Endothelial cell of umbilical vein (primary cell): Measurements from ENCODE around the gene TESK2. TPM values are rescaled to one million over a fixed set of nuclear protein-coding genes. Genes with fewer than 3 reads are reported as not detected.

Experiments used
- BruUV-seq: library from RNA; stranded (reverse); fragments of 400-500 nt; replicated peaks from 2 replicates; lab custom pipeline; 2021; lab: Mats Ljungman, UMichigan
- CTCF ChIA-PET: fragments of 300-600, 350-600 bp; sonication (Branson Sonifier 250); formaldehyde crosslinking; loops from one replicate; lab custom pipeline; 2021; ENCODE audit warnings: antibody characterized with exemption, inconsistent platforms; lab: Charles Lee
- POLR2A ChIA-PET: fragments of 300-600, 350-600 bp; sonication (Branson Sonifier 250); formaldehyde crosslinking; loops from one replicate; lab custom pipeline; 2021; ENCODE audit warnings: antibody characterized with exemption, inconsistent platforms; lab: Charles Lee
- DNase-seq: peaks from one replicate; pipeline ENCODE4 v3.0.0-alpha.2; 2011; ENCODE audit warnings: low read depth, low spot score
- FAIRE-seq: peaks from 2 replicates; lab custom pipeline; 2011; peaks lifted over from hg19 to GRCh38; lab: Jason Lieb, UNC
- H2AFZ ChIP-seq: 2 replicates; pipeline ENCODE4 v1.6.0; 2012; ENCODE audit warnings: low read depth, low read length, control low read depth, inconsistent platforms
- H3K27ac ChIP-seq: 2 replicates; pipeline ENCODE4 v1.5.1; 2011; ENCODE audit warnings: low read depth, mild to moderate bottlenecking, control low read depth, low read length, moderate library complexity; ENCODE audit not compliant: insufficient read depth
- H3K27me3 ChIP-seq, 2 experiments: 2 replicates each; pipeline versions ENCODE4 v1.6.0 to v1.6.1; 2011; ENCODE audit warnings: low read length in 2 of 2, mixed read lengths in 1 of 2; ENCODE audit not compliant: control insufficient read depth in 2 of 2, insufficient read depth in 2 of 2
- H3K36me3 ChIP-seq, 2 experiments: 2 replicates in 1 of 2; 3 replicates in 1 of 2; pipeline ENCODE4 v1.5.1; 2011; ENCODE audit warnings: low read length in 2 of 2, mild to moderate bottlenecking in 1 of 2, moderate library complexity in 1 of 2; ENCODE audit not compliant: control insufficient read depth in 2 of 2, insufficient read depth in 2 of 2; ENCODE audit errors: extremely low read depth in 1 of 2
- H3K4me1 ChIP-seq: 3 replicates; pipeline ENCODE4 v1.5.1; 2011; ENCODE audit warnings: mild to moderate bottlenecking, low read length; ENCODE audit not compliant: control insufficient read depth, insufficient read depth; ENCODE audit errors: extremely low read depth
- H3K4me2 ChIP-seq: 2 replicates; pipeline ENCODE4 v1.6.1; 2011; ENCODE audit warnings: low read length, control low read depth, mixed read lengths; ENCODE audit not compliant: insufficient read depth
- H3K4me3 ChIP-seq, 3 experiments: fragments of 200-600 bp in 1 of 3; sonication (generic), shearing (Covaris generic) in 1 of 3; replicated peaks in 1 of 3; 2 replicates each; pipeline ENCODE4 v1.5.1; 2011 to 2016; ENCODE audit warnings: control low read depth in 3 of 3, low read length in 3 of 3, mild to moderate bottlenecking in 2 of 3, inconsistent platforms in 1 of 3, low read depth in 1 of 3, moderate library complexity in 1 of 3; ENCODE audit not compliant: insufficient read depth in 1 of 3
- H3K79me2 ChIP-seq: 2 replicates; pipeline ENCODE4 v1.6.0; 2012; ENCODE audit warnings: low read length, inconsistent platforms; ENCODE audit not compliant: control insufficient read depth, insufficient read depth
- H3K9ac ChIP-seq: replicated peaks from 2 replicates; pipeline ENCODE3; 2011; ENCODE audit warnings: low read length, control low read depth; ENCODE audit not compliant: insufficient read depth; ENCODE audit errors: extremely low read depth
- H3K9me1 ChIP-seq: replicated peaks from 3 replicates; pipeline ENCODE4 v1.6.0; 2011; ENCODE audit warnings: mild to moderate bottlenecking, low read length; ENCODE audit not compliant: control insufficient read depth, insufficient read depth; ENCODE audit errors: extremely low read depth
- H3K9me3 ChIP-seq: replicated peaks from 2 replicates; pipeline ENCODE4 v1.5.1; 2012; ENCODE audit warnings: low read length, inconsistent platforms; ENCODE audit not compliant: control insufficient read depth, insufficient read depth
- H4K20me1 ChIP-seq: replicated peaks from 2 replicates; pipeline ENCODE3; 2011; ENCODE audit warnings: mild to moderate bottlenecking, low read length; ENCODE audit not compliant: control insufficient read depth, insufficient read depth; ENCODE audit errors: extremely low read depth
- CTCF ChIP-seq, 2 donors: IDR thresholded peaks; 1 replicate in 1 of 2; 2 replicates in 1 of 2; pipeline ENCODE4 v1.5.1; 2011; ENCODE audit warnings: low read length in 2 of 2, mild to moderate bottlenecking in 2 of 2, moderate library complexity in 2 of 2, control low read depth in 1 of 2, inconsistent platforms in 1 of 2, low read depth in 1 of 2; ENCODE audit not compliant: insufficient read depth in 1 of 2; ENCODE audit errors: extremely low read depth in 1 of 2
- EZH2 ChIP-seq: IDR thresholded peaks from 2 replicates; pipeline ENCODE4 v1.6.1; 2012; ENCODE audit warnings: borderline replicate concordance, low read depth, mild to moderate bottlenecking, moderate library complexity, low read length, inconsistent platforms; ENCODE audit not compliant: severe bottlenecking
- FOS ChIP-seq: IDR thresholded peaks from 2 replicates; pipeline ENCODE4 v1.6.1; 2011; ENCODE audit warnings: mild to moderate bottlenecking, low read length, moderate library complexity, borderline replicate concordance; ENCODE audit not compliant: insufficient read depth
- GATA2 ChIP-seq: IDR thresholded peaks from 2 replicates; pipeline ENCODE4 v1.7.0; 2011; ENCODE audit warnings: low read depth, mild to moderate bottlenecking, moderate library complexity, mixed read lengths, low read length; ENCODE audit not compliant: insufficient read length, insufficient read depth
- JUN ChIP-seq: IDR thresholded peaks from 2 replicates; pipeline ENCODE4 v1.6.1; 2011; ENCODE audit warnings: borderline replicate concordance, low read depth; ENCODE audit not compliant: insufficient read length, insufficient read depth
- MAX ChIP-seq: IDR thresholded peaks from 2 replicates; pipeline ENCODE4 v1.6.1; 2011; ENCODE audit not compliant: insufficient read depth, insufficient read length
- MYC ChIP-seq: IDR thresholded peaks from one replicate; pipeline ENCODE4 v1.6.1; 2011; ENCODE audit warnings: mild to moderate bottlenecking, low read depth, low read length
- POLR2A ChIP-seq: IDR thresholded peaks from 2 replicates; pipeline ENCODE4 v1.6.1; 2012; ENCODE audit warnings: low read depth, mild to moderate bottlenecking, control low read depth, low read length
- POLR2AphosphoS5 ChIP-seq: IDR thresholded peaks from 2 replicates; pipeline ENCODE4 v1.6.1; 2012; ENCODE audit warnings: low read depth, mild to moderate bottlenecking, control low read depth, low read length, moderate library complexity; ENCODE audit not compliant: insufficient read depth
- dilution Hi-C: fragments of 300-500 bp; cut with MboI; formaldehyde crosslinking; loops from one replicate; pipeline ENCODE4 v1.15.0; 2019; ENCODE audit warnings: low sequenced_read_pairs; ENCODE audit not compliant: extremely low pct_ligation_motif_present
- intact Hi-C: fragments of 100-400 bp; cut with micrococcal nuclease; formaldehyde crosslinking; loops from one replicate; pipeline ENCODE4 v1.10.0; 2022
- polyA plus RNA-seq, 4 experiments: library from polyadenylated mRNA; depleted of rRNA in 3 of 4; stranded (reverse) in 3 of 4; unstranded in 1 of 4; fragments of >200 nt; gene quantifications; 2 replicates each; pipeline versions ENCODE4 v1.2.1 to v1.2.3, GENCODE V29; 2011 to 2012; ENCODE audit warnings: missing spikeins in 1 of 4
- total RNA-seq: library from RNA; stranded (reverse); gene quantifications from 2 replicates; pipeline ENCODE4 v1.2.3, GENCODE V29; 2021

TESK2 gene
- total and polyA plus RNA-seq, 2 donors (not counting 3 experiments of a cell fraction or from before 2014, with no cell fraction given) = 2.1 to 2.6 TPM

- H3K36me3 ChIP-seq = no peaks in the 10 kb centered on the region
- no peak overlapping the region for H2AFZ ChIP-seq
- DNase-seq = no peak
- no peaks in the 10 kb centered on the region for H3K9me1 ChIP-seq
- H3K9me3 ChIP-seq = no peaks in the 10 kb centered on the region
- H3K4me3 ChIP-seq = no peak overlapping the region
- H3K4me1 ChIP-seq = no peaks in the 10 kb centered on the region
- intact Hi-C loops (no loop called here), dilution Hi-C loops (no loop called here)
- no TSS peak for BruUV-seq
- H3K4me2 ChIP-seq = no peak overlapping the region
- H3K27ac ChIP-seq = no peak overlapping the region
- no peaks in the 10 kb centered on the region for H4K20me1 ChIP-seq
- no peaks in the 10 kb centered on the region for H3K27me3 ChIP-seq
- ChIA-PET POLR2A (interaction anchor here (0.6 kb wide), 1 partner anchor 12 kb away, joined by 4 read pairs; no protein-coding TSS in a partner anchor), CTCF (interaction anchor here (1.1 kb wide), 1 partner anchor 13 kb away, joined by 3 read pairs; no protein-coding TSS in a partner anchor)
- H3K79me2 ChIP-seq = no peaks in the 10 kb centered on the region
- no peak overlapping the region for H3K9ac ChIP-seq
- TF ChIP-seq JUN (no peak), GATA2 (no peak), EZH2 (no peak), MAX (no peak), CTCF (IDR thresholded peaks at IDR 0.05; ENCODE audit: extremely low read depth in 1 of 2, insufficient read depth in 1 of 2, low read depth in 1 of 2, low read length in 2 of 2) (no peak), POLR2AphosphoS5 (no peak), MYC (no peak), POLR2A (no peak), FOS (no peak)
- peak; percentile 8 for FAIRE-seq
These were observed 40.9 kb upstream of the TESK2 start for GRCh38 chr1:45531873-45532272.
